Measurements from ENCODE around the gene TRAPPC3. TPM values are rescaled to one million over a fixed set of nuclear protein-coding genes. Genes with fewer than 3 reads are reported as not detected.

The TRAPPC3 gene
- total RNA-seq, 2 donors from 2014 or later: 45.7 to 71.5 TPM

GRCh38 chr1:36177589-36178431 lies 28.5 kb upstream of the TRAPPC3 start:
- DNase-seq: no peak
- Histone ChIP-seq H3K9me3 (no peaks in the 10 kb centered on the region), H3K27ac (peak overlapping the region; percentile 15 to 77 (median 64)), H3K4me1 (peaks cover 27% of the 10 kb centered on the region), H3K27me3 (no peaks in the 10 kb centered on the region), H3K4me3 (no peak overlapping the region), H3K36me3 (replicated peaks in 1 of 2; ENCODE audit: insufficient read depth in 1 of 2, low read depth in 2 of 2) (peaks cover 0 to 18% of the 10 kb centered on the region in 2 donors)
- ATAC-seq: no peak
- no peak for TF ChIP-seq POLR2A (IDR thresholded peaks at IDR 0.05)
- TF ChIP-seq CTCF (IDR thresholded peaks at IDR 0.05): no peak
- WGBS, 2 donors: 76 to 79% methylated on average over 22 to 29 of the region's 33 CpGs
- intact Hi-C loops (cut with DNase I): no loop called here

GRCh38 chr1:36176106-36176949 lies 27.0 kb upstream of the TRAPPC3 start:
- Histone ChIP-seq H3K9me3 (no peaks in the 10 kb centered on the region), H3K4me3 (no peak overlapping the region), H3K36me3 (replicated peaks in 1 of 2; ENCODE audit: insufficient read depth in 1 of 2, low read depth in 2 of 2) (peaks cover 0 to 24% of the 10 kb centered on the region in 2 donors), H3K27me3 (no peaks in the 10 kb centered on the region), H3K4me1 (peaks cover 27% of the 10 kb centered on the region), H3K27ac (peak overlapping the region in 1 of 4 donors; percentile 50)
- intact Hi-C loops (cut with DNase I): no loop called here
- ATAC-seq (no peak), DNase-seq (no peak)
- 91 to 95% methylated on average over 33 to 35 of the region's 76 CpGs for WGBS, 2 donors
- TF ChIP-seq POLR2A (IDR thresholded peaks at IDR 0.05) (no peak), CTCF (IDR thresholded peaks at IDR 0.05) (no peak)

- WGBS, 2 donors: 76 to 82% methylated on average over 7 to 10 of the region's 11 CpGs
- peak; percentile 47 for ATAC-seq
- no peak for TF ChIP-seq POLR2A (IDR thresholded peaks at IDR 0.05)
- no peak for TF ChIP-seq CTCF (IDR thresholded peaks at IDR 0.05)
- peaks cover 0 to 28% of the 10 kb centered on the region in 2 donors for H3K36me3 ChIP-seq (replicated peaks in 1 of 2; ENCODE audit: insufficient read depth in 1 of 2, low read depth in 2 of 2)
- peak; percentile 50 to 83 (median 73) for DNase-seq
- H3K4me3 ChIP-seq: no peak overlapping the region
- no peaks in the 10 kb centered on the region for H3K27me3 ChIP-seq
- peaks cover 27% of the 10 kb centered on the region for H3K4me1 ChIP-seq
- intact Hi-C loops (cut with DNase I): no loop called here
- no peaks in the 10 kb centered on the region for H3K9me3 ChIP-seq
- peak overlapping the region; percentile 32 to 58 (median 46) for H3K27ac ChIP-seq
Measured at GRCh38 chr1:36175137-36176095, 26.1 kb upstream of the TRAPPC3 start.

GRCh38 chr1:36174713-36175112 lies 25.4 kb upstream of the TRAPPC3 start:
- intact Hi-C loops (cut with DNase I): no loop called here
- H3K9me3 ChIP-seq: no peaks in the 10 kb centered on the region
- TF ChIP-seq CTCF (IDR thresholded peaks at IDR 0.05): no peak
- no peak for TF ChIP-seq POLR2A (IDR thresholded peaks at IDR 0.05)
- DNase-seq (no peak), ATAC-seq (no peak)
- H3K4me3 ChIP-seq: no peak overlapping the region
- H3K27me3 ChIP-seq: no peaks in the 10 kb centered on the region
- 63 to 76% methylated on average over 11 of the region's 11 CpGs for WGBS, 2 donors
- peaks cover 27% of the 10 kb centered on the region for H3K4me1 ChIP-seq
- H3K27ac ChIP-seq: peak overlapping the region; percentile 32 to 58 (median 46)
- peaks cover 0 to 25% of the 10 kb centered on the region in 2 donors for H3K36me3 ChIP-seq (replicated peaks in 1 of 2; ENCODE audit: insufficient read depth in 1 of 2, low read depth in 2 of 2)

Measured in body of pancreas (tissue), 4 donors.